NCI-H1930 (cell line): ENCODE results near the gene ENPP7.

ENCODE experiments used
- DNase-seq, 2 experiments: peaks; one replicate each; lab custom pipeline; 2025; lab: John Stamatoyannopoulos, UW

Gene ENPP7

GRCh38 chr17:79732254-79732653 is 1.5 kb downstream of the ENPP7 start:
- no peak for DNase-seq

GRCh38 chr17:79732804-79733691 is 2.3 kb downstream of the ENPP7 start:
- DNase-seq = no peak

GRCh38 chr17:79733692-79734070 is 2.9 kb downstream of the ENPP7 start:
- no peak for DNase-seq

- no peak for DNase-seq
These were observed 4.4 kb downstream of the ENPP7 start for GRCh38 chr17:79735096-79735495.

- DNase-seq = no peak
These were observed 6.5 kb downstream of the ENPP7 start for GRCh38 chr17:79737046-79737921.

GRCh38 chr17:79737922-79738578 is 7.3 kb downstream of the ENPP7 start:
- no peak for DNase-seq

GRCh38 chr17:79738643-79739042 is 7.9 kb downstream of the ENPP7 start:
- no peak for DNase-seq

- DNase-seq = no peak
These were observed 8.7 kb downstream of the ENPP7 start for GRCh38 chr17:79739148-79740062.

GRCh38 chr17:79740413-79740812 is 9.7 kb downstream of the ENPP7 start:
- no peak for DNase-seq

- DNase-seq = no peak
These were observed 10.6 kb downstream of the ENPP7 start for GRCh38 chr17:79741401-79741750.

- peak; percentile 59 to 79 for DNase-seq
These were observed 11.2 kb downstream of the ENPP7 start for GRCh38 chr17:79741751-79742588.

GRCh38 chr17:79742589-79742918 is 11.8 kb downstream of the ENPP7 start:
- no peak for DNase-seq

GRCh38 chr17:79742951-79743476 is 12.3 kb downstream of the ENPP7 start:
- DNase-seq = no peak

- DNase-seq = no peak
These were observed 12.9 kb downstream of the ENPP7 start for GRCh38 chr17:79743614-79744013.

GRCh38 chr17:79745641-79746105 is 14.9 kb downstream of the ENPP7 start:
- no peak for DNase-seq

GRCh38 chr17:79746889-79747507 is 16.3 kb downstream of the ENPP7 start:
- no peak for DNase-seq

GRCh38 chr17:79747508-79748294 is 17.0 kb downstream of the ENPP7 start:
- peak; percentile 26 to 50 for DNase-seq

GRCh38 chr17:79748295-79749099 is 17.8 kb downstream of the ENPP7 start:
- no peak for DNase-seq
